Effector CD4-positive, alpha-beta T cell (primary cell): ENCODE results near the gene LRRC36.
A peak's percentile ranks its signal among the peaks of the same experiment; 100 is the strongest.

Experiments
- DNase-seq: peaks from one replicate; pipeline ENCODE4 v3.0.0-alpha.2; 2020

LRRC36 gene

GRCh38 chr16:67428146-67428731 lies 101.6 kb downstream of the LRRC36 start:
- peak; percentile 36 for DNase-seq

DNA sequence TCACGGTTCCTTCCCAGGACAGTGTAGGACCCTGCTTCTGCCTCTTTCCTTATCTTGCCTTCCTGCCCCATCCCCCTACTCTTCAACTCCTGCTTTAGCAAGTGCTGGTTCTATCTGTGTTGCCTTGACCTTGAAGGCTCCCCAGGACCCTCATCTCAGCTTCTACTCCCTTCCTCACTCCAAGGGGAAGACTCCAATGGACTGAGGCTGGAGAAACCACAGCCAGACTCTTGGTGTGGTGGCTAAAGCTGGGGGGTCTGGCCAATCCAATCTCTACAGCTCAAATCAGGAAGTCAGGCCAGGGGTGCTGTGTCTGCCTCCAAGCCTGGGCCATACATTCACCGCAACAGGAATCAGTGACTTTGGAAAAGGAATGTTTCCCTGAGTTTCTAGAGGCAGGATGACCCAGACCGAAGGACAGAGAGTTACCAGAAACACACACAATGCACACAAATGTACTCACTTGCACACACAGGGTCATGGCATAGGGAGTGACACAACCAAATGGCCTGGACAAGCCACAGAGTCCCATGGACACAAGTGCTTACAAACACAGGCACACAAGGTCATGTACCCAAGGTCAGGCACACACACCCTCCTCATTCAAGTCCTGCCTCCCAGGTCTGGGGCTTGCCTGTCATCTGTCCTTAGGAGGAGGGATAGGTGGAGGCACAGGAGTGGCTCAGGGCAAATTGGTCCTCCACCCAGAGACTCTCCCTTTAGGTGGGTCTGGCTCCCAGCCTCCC lies 102.6 kb downstream of the LRRC36 start:
- no peak for DNase-seq

DNA sequence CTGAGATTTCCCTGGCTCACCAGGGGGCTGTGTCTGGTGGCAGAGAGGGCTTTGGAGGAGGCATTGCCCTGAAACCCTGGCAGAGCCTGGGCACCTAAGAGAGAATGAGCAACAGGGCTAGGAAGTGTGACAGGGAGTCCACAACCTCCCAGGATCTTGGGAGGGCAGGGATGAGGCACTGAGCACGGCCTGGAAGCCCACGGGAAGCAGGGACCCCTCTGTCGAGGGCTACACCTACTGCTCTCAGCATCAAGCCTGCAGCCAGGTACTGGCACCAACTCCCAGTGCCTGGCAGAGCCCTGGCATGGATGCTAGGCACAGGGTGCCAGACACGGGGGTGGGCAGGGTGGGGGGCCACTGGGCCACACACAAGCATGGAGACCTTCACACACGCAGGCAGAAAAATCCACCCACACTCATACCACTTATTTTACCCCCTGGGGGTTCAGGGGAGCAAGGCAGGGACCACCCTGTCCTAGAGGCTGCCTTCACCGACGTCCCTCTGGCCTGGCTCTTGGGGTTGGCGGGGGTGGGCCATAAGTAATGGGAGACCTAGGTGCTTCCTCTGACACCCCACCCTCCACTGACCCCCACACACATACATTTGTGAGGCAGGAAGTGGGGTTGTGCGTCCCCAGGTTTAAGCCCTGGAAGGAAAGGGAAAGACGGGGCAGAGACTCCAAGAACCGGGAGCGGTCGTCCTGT lies 103.3 kb downstream of the LRRC36 start:
- no peak for DNase-seq

DNA sequence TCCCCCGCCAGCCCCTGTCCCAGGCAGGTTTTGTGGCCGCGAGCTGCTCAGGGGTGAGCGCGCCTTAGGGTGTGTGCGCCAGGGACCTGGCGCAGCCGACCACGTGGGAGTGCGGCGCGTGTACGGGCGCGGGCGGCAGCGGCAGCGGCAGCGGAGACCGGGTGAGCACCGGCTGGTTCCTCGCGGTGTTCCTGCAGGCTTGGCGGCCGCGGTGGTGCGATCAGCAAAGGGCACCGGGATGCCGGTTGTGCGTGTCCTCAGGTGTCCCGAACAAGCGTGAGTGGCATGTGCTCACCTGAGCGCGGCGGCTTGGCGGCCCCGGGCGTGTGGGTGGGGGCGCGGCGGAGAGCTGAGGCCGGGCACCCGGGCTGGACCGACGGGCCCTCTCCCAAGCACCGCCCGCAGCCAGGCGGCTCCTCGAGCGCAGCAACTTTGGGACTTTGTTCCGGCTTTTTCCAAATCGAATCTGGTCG lies 103.9 kb downstream of the LRRC36 start:
- DNase-seq = no peak

DNA sequence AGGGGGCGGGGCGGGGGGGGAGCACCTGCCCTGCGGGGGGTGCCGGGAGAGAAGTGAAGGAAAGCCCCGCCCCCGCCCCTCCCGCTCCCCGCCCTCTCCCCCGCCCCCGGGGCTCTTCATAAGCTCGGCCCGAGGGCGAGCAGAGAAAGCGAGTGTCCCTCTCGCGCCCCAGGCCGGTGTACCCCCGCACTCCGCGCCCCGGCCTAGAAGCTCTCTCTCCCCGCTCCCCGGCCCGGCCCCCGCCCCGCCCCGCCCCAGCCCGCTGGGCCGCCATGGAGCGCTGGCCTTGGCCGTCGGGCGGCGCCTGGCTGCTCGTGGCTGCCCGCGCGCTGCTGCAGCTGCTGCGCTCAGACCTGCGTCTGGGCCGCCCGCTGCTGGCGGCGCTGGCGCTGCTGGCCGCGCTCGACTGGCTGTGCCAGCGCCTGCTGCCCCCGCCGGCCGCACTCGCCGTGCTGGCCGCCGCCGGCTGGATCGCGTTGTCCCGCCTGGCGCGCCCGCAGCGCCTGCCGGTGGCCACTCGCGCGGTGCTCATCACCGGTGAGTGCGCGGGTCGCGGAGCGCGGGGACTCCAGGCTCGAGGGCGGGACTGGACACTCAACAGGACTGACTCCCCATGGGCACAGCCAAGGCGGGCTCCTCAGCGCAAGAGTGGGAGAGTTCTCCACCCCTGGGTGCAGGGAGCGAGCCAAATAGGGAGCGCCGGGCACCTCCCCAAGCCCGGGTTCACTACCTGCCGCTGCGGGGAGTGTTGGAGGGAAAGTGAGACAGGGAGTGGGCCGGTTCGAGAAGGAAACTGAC lies 104.6 kb downstream of the LRRC36 start, which contains the start of gene HSD11B2:
Gene HSD11B2 (plus strand): TSS at position 145 of the 798 bp plus-strand sequence. CDS start 128 bp downstream, at position 273.
- no peak for DNase-seq

- DNase-seq = no peak
These were observed 105.3 kb downstream of the LRRC36 start for GRCh38 chr16:67431775-67432505.

- no peak for DNase-seq
These were observed 105.9 kb downstream of the LRRC36 start for GRCh38 chr16:67432506-67432890.

GRCh38 chr16:67433131-67433719 lies 106.6 kb downstream of the LRRC36 start:
- DNase-seq = no peak
